Spleen (tissue), 11 donors: ENCODE data around the gene CHSY3. TPM values are rescaled to one million over a fixed set of nuclear protein-coding genes. Genes with fewer than 3 reads are reported as not detected.

Experiments
- DNase-seq: peaks from one replicate; pipeline ENCODE4 v3.0.0-alpha.2; 2020
- H3K27ac ChIP-seq, 8 donors: fragments of 200-600 bp; sonication (generic) in 7 of 8; 1 replicate in 4 of 8; 2 replicates in 4 of 8; pipeline versions ENCODE4 v1.5.0 to v1.8.0; 2016 to 2021; ENCODE audit warnings: inconsistent platforms in 4 of 8, mild to moderate bottlenecking in 4 of 8, moderate library complexity in 1 of 8
- H3K27me3 ChIP-seq, 7 donors: fragments of 200-600 bp; sonication (generic) in 6 of 7; replicated peaks in 1 of 7; 1 replicate in 4 of 7; 2 replicates in 3 of 7; pipeline versions ENCODE4 v1.5.0 to v1.8.0; 2016 to 2021; ENCODE audit warnings: inconsistent platforms in 3 of 7, mild to moderate bottlenecking in 1 of 7
- H3K36me3 ChIP-seq, 6 donors: fragments of 200-600 bp; sonication (generic) in 5 of 6; 1 replicate in 4 of 6; 2 replicates in 2 of 6; pipeline versions ENCODE4 v1.5.0 to v1.8.0; 2016 to 2021; ENCODE audit warnings: inconsistent platforms in 2 of 6
- H3K4me1 ChIP-seq, 6 donors: fragments of 200-600 bp; sonication (generic) in 5 of 6; 1 replicate in 3 of 6; 2 replicates in 3 of 6; pipeline versions ENCODE4 v1.5.0 to v1.8.0; 2016 to 2021; ENCODE audit warnings: inconsistent platforms in 3 of 6
- H3K4me3 ChIP-seq, 8 donors: fragments of 200-600 bp; sonication (generic) in 7 of 8; 1 replicate in 4 of 8; 2 replicates in 4 of 8; pipeline versions ENCODE4 v1.5.0 to v1.8.0; 2016 to 2021; ENCODE audit warnings: inconsistent platforms in 4 of 8, mild to moderate bottlenecking in 4 of 8, moderate library complexity in 2 of 8
- H3K9me3 ChIP-seq, 8 donors: fragments of 200-600 bp; sonication (generic) in 7 of 8; 1 replicate in 4 of 8; 2 replicates in 4 of 8; pipeline versions ENCODE4 v1.5.0 to v1.8.0; 2016 to 2021; ENCODE audit warnings: inconsistent platforms in 4 of 8
- POLR2A ChIP-seq, 3 donors: fragments of 450-650 bp; IDR thresholded peaks; one replicate each; pipeline ENCODE4 v1.5.1; 2017; ENCODE audit warnings: antibody characterized with exemption in 3 of 3, mild to moderate bottlenecking in 1 of 3
- POLR2AphosphoS5 ChIP-seq, 3 donors: sonication (generic); formaldehyde crosslinking; IDR thresholded peaks; one replicate each; pipeline ENCODE4 v1.5.1; 2017; ENCODE audit warnings: antibody characterized with exemption in 3 of 3
- WGBS, 5 donors: extraction: QIAGEN DNeasy Blood & Tissue Kit in 3 of 5; methylation state at CpG; one replicate each; pipeline versions ENCODE4 v1.1.5 to v1.1.7; 2013 to 2018; 5-methylcytosine and 5-hydroxymethylcytosine counted together
- intact Hi-C: fragments of 100-400 bp; cut with DNase I; formaldehyde crosslinking; loops from one replicate; pipeline ENCODE4 v1.15.0; 2023; ENCODE audit warnings: low total_unique reads
- polyA plus RNA-seq, 3 donors: library from polyadenylated mRNA; stranded (reverse); fragments of 200-250 nt; gene quantifications; one replicate each; pipeline ENCODE4 v1.2.1, GENCODE V29; 2013
- total RNA-seq, 7 donors: library from RNA; depleted of rRNA in 3 of 7; stranded (reverse); fragments of >200 nt in 3 of 7; fragmentation: NEBNext Ultra II Directional in 4 of 7; extraction: Animal tissue kit (Norgen Biotek cat#: 25700) in 4 of 7; gene quantifications; one replicate each; pipeline versions ENCODE4 v1.1.0 to v1.2.1, GENCODE V29; 2016 to 2021
- TF ChIP-seq, protein P1 (sequence below), 11 experiments: fragments of 200-600 bp in 7 of 11; fragments of 450-650 bp in 4 of 11; sonication (generic) in 4 of 11; IDR thresholded peaks in 8 of 11; conservative IDR thresholded peaks in 3 of 11; 1 replicate in 7 of 11; 2 replicates in 4 of 11; pipeline versions ENCODE4 v1.4.0 to v1.8.0; 2016 to 2021; ENCODE audit warnings: antibody characterized with exemption in 11 of 11, inconsistent platforms in 4 of 11, mild to moderate bottlenecking in 1 of 11
- donor health status: healthy with polysubstance abuse.
- donor health status: DM: no; HTN: no; CAD: no; lungs with moderate emphysema.
- donor health status: DM: no; HTN: no; CAD: no.
- donor health status: Bipolar disorder and iron deficiency.
- donor health status: healthy.
- donor health status: DM: no; HTN: no; CAD: no.
- donor health status: DM: yes; HTN: yes; CAD: no.

The CHSY3 gene
- total and polyA plus RNA-seq, 10 donors = 0.07 to 3.0 (median 1.5) TPM

DNA sequence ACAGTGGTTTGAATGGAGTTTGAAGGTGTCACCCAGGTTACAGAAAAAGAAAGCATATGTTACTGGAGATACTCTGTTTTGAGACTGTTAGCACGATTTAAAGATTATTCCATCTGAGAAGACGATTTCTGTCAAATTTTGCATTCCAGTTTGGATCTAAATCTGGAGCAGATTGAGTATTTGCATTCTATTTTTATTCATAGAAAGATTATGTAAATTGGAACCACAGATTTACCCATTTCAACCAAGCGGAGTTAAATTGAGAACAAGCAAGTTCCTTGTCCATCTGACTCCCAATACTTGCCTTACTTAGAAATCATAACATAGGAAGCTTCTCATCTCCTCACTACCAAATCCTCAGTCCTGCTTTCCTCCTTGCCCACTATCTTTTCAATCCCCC is 255.7 kb downstream of the CHSY3 start:
- no peak overlapping the region for H3K4me3 ChIP-seq
- H3K27me3 ChIP-seq = no peaks in the 10 kb centered on the region
- intact Hi-C loops = no loop called here
- no peaks in the 10 kb centered on the region for H3K9me3 ChIP-seq
- H3K36me3 ChIP-seq = no peaks in the 10 kb centered on the region
- DNase-seq = no peak
- no peaks in the 10 kb centered on the region for H3K4me1 ChIP-seq
- 86 to 93% (median 88%) methylated on average over 3 of the region's 3 CpGs for WGBS, 5 donors
- TF ChIP-seq POLR2A (IDR thresholded peaks at IDR 0.05) (no peak), POLR2AphosphoS5 (IDR thresholded peaks at IDR 0.05) (no peak)
- TF ChIP-seq, protein P1, sequence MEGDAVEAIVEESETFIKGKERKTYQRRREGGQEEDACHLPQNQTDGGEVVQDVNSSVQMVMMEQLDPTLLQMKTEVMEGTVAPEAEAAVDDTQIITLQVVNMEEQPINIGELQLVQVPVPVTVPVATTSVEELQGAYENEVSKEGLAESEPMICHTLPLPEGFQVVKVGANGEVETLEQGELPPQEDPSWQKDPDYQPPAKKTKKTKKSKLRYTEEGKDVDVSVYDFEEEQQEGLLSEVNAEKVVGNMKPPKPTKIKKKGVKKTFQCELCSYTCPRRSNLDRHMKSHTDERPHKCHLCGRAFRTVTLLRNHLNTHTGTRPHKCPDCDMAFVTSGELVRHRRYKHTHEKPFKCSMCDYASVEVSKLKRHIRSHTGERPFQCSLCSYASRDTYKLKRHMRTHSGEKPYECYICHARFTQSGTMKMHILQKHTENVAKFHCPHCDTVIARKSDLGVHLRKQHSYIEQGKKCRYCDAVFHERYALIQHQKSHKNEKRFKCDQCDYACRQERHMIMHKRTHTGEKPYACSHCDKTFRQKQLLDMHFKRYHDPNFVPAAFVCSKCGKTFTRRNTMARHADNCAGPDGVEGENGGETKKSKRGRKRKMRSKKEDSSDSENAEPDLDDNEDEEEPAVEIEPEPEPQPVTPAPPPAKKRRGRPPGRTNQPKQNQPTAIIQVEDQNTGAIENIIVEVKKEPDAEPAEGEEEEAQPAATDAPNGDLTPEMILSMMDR (IDR thresholded peaks at IDR 0.05 in 8 of 11, conservative IDR thresholded peaks at IDR 0.05 in 3 of 11) = no peak
- H3K27ac ChIP-seq = no peak overlapping the region

DNA sequence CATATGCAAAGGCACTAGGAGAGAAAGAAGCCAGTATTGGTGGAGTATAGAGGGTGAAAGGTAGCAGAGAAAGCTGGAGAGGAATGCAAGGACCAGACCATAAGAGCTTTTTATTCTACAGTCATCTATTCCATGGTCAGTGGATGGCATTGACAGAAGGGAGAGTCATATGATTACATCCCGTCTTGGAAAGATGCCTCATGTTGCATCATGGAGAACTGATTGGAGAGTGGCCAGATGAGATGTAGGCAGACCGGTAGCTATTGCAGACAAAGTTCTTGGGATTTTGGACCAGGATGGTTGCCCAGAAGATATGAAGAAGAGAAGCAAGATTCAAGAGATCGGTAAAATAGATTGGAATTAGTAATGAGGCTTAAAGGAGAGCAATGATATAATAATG is 260.7 kb downstream of the CHSY3 start:
- WGBS, 5 donors = 69 to 91% (median 82%) methylated on average over 3 of the region's 3 CpGs
- Histone ChIP-seq H3K4me1 (no peaks in the 10 kb centered on the region), H3K4me3 (no peak overlapping the region), H3K27ac (no peak overlapping the region), H3K36me3 (no peaks in the 10 kb centered on the region), H3K27me3 (no peaks in the 10 kb centered on the region), H3K9me3 (no peaks in the 10 kb centered on the region)
- no peak for DNase-seq
- TF ChIP-seq, protein P1 (IDR thresholded peaks at IDR 0.05 in 8 of 11, conservative IDR thresholded peaks at IDR 0.05 in 3 of 11) = no peak
- TF ChIP-seq POLR2A (IDR thresholded peaks at IDR 0.05) = no peak
- no peak for TF ChIP-seq POLR2AphosphoS5 (IDR thresholded peaks at IDR 0.05)
- intact Hi-C loops = no loop called here

DNA sequence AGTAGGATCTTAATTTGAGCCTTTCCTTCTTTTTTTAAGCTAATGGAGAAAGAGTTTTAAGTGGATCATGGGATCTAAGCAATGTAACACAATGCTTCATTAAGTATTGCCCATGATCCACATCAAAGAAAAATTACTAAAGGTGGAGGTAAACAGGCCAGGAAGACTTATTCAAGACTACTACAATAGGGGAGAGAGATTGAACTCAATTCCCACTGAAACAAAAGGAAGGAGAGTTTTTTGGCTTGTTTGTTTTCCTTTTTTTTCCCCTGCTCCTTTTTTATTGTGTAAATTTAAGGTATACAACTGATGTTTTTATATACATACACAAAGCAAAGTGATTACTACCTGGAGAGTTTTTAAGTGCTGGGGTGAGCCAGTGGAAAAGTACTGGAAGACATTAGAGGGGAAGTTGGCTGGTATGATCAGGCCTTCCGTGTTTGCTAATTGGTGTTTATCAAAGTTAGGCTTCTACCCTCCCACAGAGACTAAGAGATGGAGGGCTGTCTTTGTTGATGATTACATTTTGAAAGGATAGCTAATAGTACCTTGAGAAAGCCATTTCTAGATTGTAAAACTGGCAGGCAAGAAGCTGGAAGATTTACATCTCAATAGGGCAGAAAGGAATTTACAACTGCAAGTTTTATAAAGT is 262.7 kb downstream of the CHSY3 start:
- intact Hi-C loops = no loop called here
- Histone ChIP-seq H3K4me3 (no peak overlapping the region), H3K9me3 (no peaks in the 10 kb centered on the region), H3K27me3 (no peaks in the 10 kb centered on the region), H3K4me1 (no peaks in the 10 kb centered on the region), H3K27ac (no peak overlapping the region), H3K36me3 (no peaks in the 10 kb centered on the region)
- TF ChIP-seq POLR2A (IDR thresholded peaks at IDR 0.05) (no peak), POLR2AphosphoS5 (IDR thresholded peaks at IDR 0.05) (no peak)
- TF ChIP-seq, protein P1 (IDR thresholded peaks at IDR 0.05 in 8 of 11, conservative IDR thresholded peaks at IDR 0.05 in 3 of 11) = no peak
- no peak for DNase-seq
- 64 to 72% (median 70%) methylated on average over 1 of the region's 1 CpG for WGBS, 5 donors

DNA sequence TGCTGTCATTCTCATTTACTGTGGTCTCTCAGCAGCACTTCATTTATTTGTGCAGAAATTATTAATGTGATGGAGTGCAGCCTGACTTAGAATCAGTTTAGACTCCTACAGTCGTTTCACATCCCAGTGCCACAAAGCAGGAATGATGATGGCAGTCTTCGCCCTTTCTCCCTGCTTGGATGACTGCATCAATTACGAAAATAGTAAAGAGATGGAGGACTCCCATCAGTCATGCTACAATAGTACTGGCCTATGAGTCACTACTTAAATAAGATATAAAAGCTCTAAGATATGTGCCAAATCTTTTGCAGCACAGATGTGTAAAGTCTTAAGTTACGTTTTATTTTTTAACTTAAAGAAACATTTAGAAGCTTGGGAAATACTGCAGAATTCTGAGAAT is 263.9 kb downstream of the CHSY3 start:
- no peak overlapping the region for H3K27ac ChIP-seq
- no peaks in the 10 kb centered on the region for H3K9me3 ChIP-seq
- no peak for DNase-seq
- intact Hi-C loops = no loop called here
- no peaks in the 10 kb centered on the region for H3K36me3 ChIP-seq
- H3K4me1 ChIP-seq = no peaks in the 10 kb centered on the region
- no peak overlapping the region for H3K4me3 ChIP-seq
- no peaks in the 10 kb centered on the region for H3K27me3 ChIP-seq
- 77 to 85% (median 78%) methylated on average over 4 of the region's 4 CpGs for WGBS, 5 donors
- TF ChIP-seq POLR2A (IDR thresholded peaks at IDR 0.05) = no peak
- no peak for TF ChIP-seq POLR2AphosphoS5 (IDR thresholded peaks at IDR 0.05)
- TF ChIP-seq, protein P1 (IDR thresholded peaks at IDR 0.05 in 8 of 11, conservative IDR thresholded peaks at IDR 0.05 in 3 of 11) = no peak
